Measurements from ENCODE around the gene ATP2C2.

ATP2C2 gene

DNA sequence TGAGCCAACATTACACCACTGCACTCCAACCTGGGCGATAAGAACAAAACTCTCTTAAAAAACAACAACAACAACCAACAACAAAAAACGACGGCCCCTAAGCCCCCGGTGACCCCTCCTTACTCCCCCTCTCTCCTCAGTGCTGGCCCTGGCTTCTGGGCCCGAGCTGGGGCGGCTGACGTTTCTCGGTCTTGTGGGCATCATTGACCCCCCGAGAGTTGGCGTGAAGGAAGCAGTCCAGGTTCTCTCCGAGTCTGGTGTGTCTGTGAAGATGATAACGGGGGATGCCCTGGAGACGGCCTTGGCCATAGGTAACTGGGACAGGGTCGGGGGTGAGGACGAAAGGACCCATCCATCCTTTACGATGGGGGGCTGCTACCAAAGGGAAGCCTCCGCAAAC is 83.4 kb downstream of the ATP2C2 start:
- H3K36me3 ChIP-seq (ENCODE audit: low read length), result no peaks in the 10 kb centered on the region
- no peak overlapping the region for H2AFZ ChIP-seq (ENCODE audit: low read depth, low read length, severe bottlenecking)
- H3K9me2 ChIP-seq (replicated peaks; ENCODE audit: insufficient read depth, low read length), result no peaks in the 10 kb centered on the region
- H3K27ac ChIP-seq (ENCODE audit: low read depth, low read length), result no peak overlapping the region
- H3F3A ChIP-seq (ENCODE audit: insufficient read depth), result no peaks in the 10 kb centered on the region
- no peaks in the 10 kb centered on the region for H3K27me3 ChIP-seq (ENCODE audit: low read length)
- H3K4me2 ChIP-seq (ENCODE audit: low read depth, low read length, poor library complexity, severe bottlenecking), result no peak overlapping the region
- no peak overlapping the region for H3K9ac ChIP-seq (ENCODE audit: low read length)
- TF ChIP-seq, protein P1, sequence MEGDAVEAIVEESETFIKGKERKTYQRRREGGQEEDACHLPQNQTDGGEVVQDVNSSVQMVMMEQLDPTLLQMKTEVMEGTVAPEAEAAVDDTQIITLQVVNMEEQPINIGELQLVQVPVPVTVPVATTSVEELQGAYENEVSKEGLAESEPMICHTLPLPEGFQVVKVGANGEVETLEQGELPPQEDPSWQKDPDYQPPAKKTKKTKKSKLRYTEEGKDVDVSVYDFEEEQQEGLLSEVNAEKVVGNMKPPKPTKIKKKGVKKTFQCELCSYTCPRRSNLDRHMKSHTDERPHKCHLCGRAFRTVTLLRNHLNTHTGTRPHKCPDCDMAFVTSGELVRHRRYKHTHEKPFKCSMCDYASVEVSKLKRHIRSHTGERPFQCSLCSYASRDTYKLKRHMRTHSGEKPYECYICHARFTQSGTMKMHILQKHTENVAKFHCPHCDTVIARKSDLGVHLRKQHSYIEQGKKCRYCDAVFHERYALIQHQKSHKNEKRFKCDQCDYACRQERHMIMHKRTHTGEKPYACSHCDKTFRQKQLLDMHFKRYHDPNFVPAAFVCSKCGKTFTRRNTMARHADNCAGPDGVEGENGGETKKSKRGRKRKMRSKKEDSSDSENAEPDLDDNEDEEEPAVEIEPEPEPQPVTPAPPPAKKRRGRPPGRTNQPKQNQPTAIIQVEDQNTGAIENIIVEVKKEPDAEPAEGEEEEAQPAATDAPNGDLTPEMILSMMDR (IDR thresholded peaks at IDR 0.05; ENCODE audit: insufficient read depth, low read length, poor library complexity, severe bottlenecking), result no peak
- TF ChIP-seq EZH2phosphoT487 (conservative IDR thresholded peaks at IDR 0.05; ENCODE audit: low read length), result no peak
- H3K9me3 ChIP-seq (ENCODE audit: insufficient read depth, low read length), result no peaks in the 10 kb centered on the region
- no peaks in the 10 kb centered on the region for H4K20me1 ChIP-seq (ENCODE audit: low read depth, low read length)
- no peak overlapping the region for H3K4me3 ChIP-seq (ENCODE audit: insufficient read depth, low read length, poor library complexity, severe bottlenecking)
- no peaks in the 10 kb centered on the region for H3K79me2 ChIP-seq (ENCODE audit: insufficient read depth, low read length)

DNA sequence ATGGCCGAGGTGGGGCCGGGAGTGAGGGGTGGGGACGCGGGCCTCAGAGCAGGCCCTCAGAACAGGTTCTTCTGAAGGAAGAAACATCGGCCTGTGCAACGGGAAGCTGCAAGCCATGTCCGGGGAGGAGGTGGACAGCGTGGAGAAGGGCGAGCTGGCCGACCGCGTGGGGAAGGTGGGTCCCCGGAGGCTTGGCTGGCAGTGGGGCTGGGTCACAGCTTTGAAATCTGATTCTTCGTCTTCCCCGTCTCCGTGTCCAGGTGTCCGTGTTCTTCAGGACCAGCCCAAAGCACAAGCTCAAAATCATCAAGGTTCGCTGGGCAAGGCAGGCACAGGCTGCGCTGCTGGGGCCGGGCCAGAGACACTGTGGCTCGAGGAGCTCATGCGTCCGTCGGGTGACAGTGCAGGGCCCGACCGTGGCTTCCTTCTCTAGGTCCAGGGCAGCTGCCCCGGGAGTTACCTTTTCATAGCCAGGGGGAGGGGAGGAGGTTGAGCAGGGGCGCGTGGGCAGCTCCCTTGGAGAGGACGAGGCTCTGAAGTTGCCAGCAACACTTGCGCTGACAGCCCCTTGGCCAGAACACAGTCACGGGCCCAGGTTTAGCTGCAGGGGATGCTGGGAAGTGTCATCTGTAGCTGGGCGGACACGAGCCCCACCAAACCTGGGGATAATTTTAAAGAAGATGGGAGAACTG is 84.9 kb downstream of the ATP2C2 start:
- Histone ChIP-seq H3K9me3 (ENCODE audit: insufficient read depth, low read length) (no peaks in the 10 kb centered on the region), H3K27me3 (ENCODE audit: low read length) (no peaks in the 10 kb centered on the region), H3K9me2 (replicated peaks; ENCODE audit: insufficient read depth, low read length) (no peaks in the 10 kb centered on the region), H2AFZ (ENCODE audit: low read depth, low read length, severe bottlenecking) (no peak overlapping the region), H3K36me3 (ENCODE audit: low read length) (no peaks in the 10 kb centered on the region), H3K4me2 (ENCODE audit: low read depth, low read length, poor library complexity, severe bottlenecking) (no peak overlapping the region), H3K27ac (ENCODE audit: low read depth, low read length) (no peak overlapping the region), H3K79me2 (ENCODE audit: insufficient read depth, low read length) (no peaks in the 10 kb centered on the region), H3F3A (ENCODE audit: insufficient read depth) (no peaks in the 10 kb centered on the region), H4K20me1 (ENCODE audit: low read depth, low read length) (no peaks in the 10 kb centered on the region), H3K9ac (ENCODE audit: low read length) (no peak overlapping the region), H3K4me3 (ENCODE audit: insufficient read depth, low read length, poor library complexity, severe bottlenecking) (no peak overlapping the region)
- TF ChIP-seq, protein P1 (IDR thresholded peaks at IDR 0.05; ENCODE audit: insufficient read depth, low read length, poor library complexity, severe bottlenecking), result no peak
- TF ChIP-seq EZH2phosphoT487 (conservative IDR thresholded peaks at IDR 0.05; ENCODE audit: low read length), result no peak

DNA sequence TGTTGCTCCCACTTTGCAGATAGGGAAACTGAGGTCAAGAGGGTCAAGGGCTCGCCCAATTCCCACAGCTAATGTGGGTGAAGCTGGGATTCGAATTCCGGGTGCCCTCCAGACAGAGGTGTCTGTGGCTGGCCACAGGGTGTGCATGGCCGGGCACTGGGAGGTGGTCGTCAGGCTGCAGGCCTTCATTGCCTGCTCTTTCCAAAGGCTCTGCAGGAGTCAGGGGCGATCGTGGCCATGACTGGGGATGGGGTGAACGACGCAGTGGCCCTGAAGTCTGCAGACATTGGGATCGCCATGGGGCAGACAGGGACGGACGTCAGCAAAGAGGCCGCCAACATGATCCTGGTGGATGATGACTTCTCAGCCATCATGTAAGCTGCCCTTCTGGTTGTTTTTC is 86.3 kb downstream of the ATP2C2 start:
- no peaks in the 10 kb centered on the region for H4K20me1 ChIP-seq (ENCODE audit: low read depth, low read length)
- no peak for TF ChIP-seq EZH2phosphoT487 (conservative IDR thresholded peaks at IDR 0.05; ENCODE audit: low read length)
- TF ChIP-seq, protein P1 (IDR thresholded peaks at IDR 0.05; ENCODE audit: insufficient read depth, low read length, poor library complexity, severe bottlenecking), result no peak
- no peak overlapping the region for H3K27ac ChIP-seq (ENCODE audit: low read depth, low read length)
- no peaks in the 10 kb centered on the region for H3K9me3 ChIP-seq (ENCODE audit: insufficient read depth, low read length)
- no peak overlapping the region for H3K4me2 ChIP-seq (ENCODE audit: low read depth, low read length, poor library complexity, severe bottlenecking)
- H3K4me3 ChIP-seq (ENCODE audit: insufficient read depth, low read length, poor library complexity, severe bottlenecking), result no peak overlapping the region
- no peaks in the 10 kb centered on the region for H3K9me2 ChIP-seq (replicated peaks; ENCODE audit: insufficient read depth, low read length)
- no peak overlapping the region for H3K9ac ChIP-seq (ENCODE audit: low read length)
- no peak overlapping the region for H2AFZ ChIP-seq (ENCODE audit: low read depth, low read length, severe bottlenecking)
- no peaks in the 10 kb centered on the region for H3K36me3 ChIP-seq (ENCODE audit: low read length)
- H3K79me2 ChIP-seq (ENCODE audit: insufficient read depth, low read length), result no peaks in the 10 kb centered on the region
- no peaks in the 10 kb centered on the region for H3F3A ChIP-seq (ENCODE audit: insufficient read depth)
- H3K27me3 ChIP-seq (ENCODE audit: low read length), result no peaks in the 10 kb centered on the region

Data from SU-DHL-6 (cell line).